Esophagus muscularis mucosa (tissue), 4 donors: ENCODE data around the gene ABTB1. TPM values are rescaled to one million over a fixed set of nuclear protein-coding genes. Genes with fewer than 3 reads are reported as not detected.

Experiments used
- DNase-seq: peaks from one replicate; pipeline ENCODE4 v3.0.0-alpha.2; 2017; ENCODE audit errors: extremely low spot score
- H3K27ac ChIP-seq, 4 donors: fragments of 200-600 bp; sonication (generic); replicated peaks in 1 of 4; 1 replicate in 3 of 4; 2 replicates in 1 of 4; pipeline ENCODE4 v1.5.1; 2016 to 2019; ENCODE audit warnings: mild to moderate bottlenecking in 1 of 4
- H3K27me3 ChIP-seq, 4 donors: fragments of 200-600 bp; sonication (generic); one replicate each; pipeline versions ENCODE4 v1.5.1 to v1.6.0; 2016 to 2019
- H3K36me3 ChIP-seq, 4 donors: fragments of 200-600 bp; sonication (generic); one replicate each; pipeline ENCODE4 v1.5.1; 2016 to 2019
- H3K4me1 ChIP-seq, 4 donors: fragments of 200-600 bp; sonication (generic); one replicate each; pipeline ENCODE4 v1.5.1; 2016 to 2019
- H3K4me3 ChIP-seq, 4 donors: fragments of 200-600 bp; sonication (generic); 1 replicate in 2 of 4; 2 replicates in 2 of 4; pipeline ENCODE4 v1.5.1; 2016 to 2019; ENCODE audit warnings: mild to moderate bottlenecking in 4 of 4, moderate library complexity in 1 of 4
- H3K9me3 ChIP-seq, 4 donors: fragments of 200-600 bp; sonication (generic); 1 replicate in 3 of 4; 2 replicates in 1 of 4; pipeline ENCODE4 v1.5.1; 2016 to 2019
- CTCF ChIP-seq, 3 experiments: fragments of 200-600 bp in 2 of 3; fragments of 450-650 bp in 1 of 3; sonication (generic) in 2 of 3; IDR thresholded peaks; one replicate each; pipeline ENCODE4 v1.5.1; 2017 to 2019; ENCODE audit warnings: antibody characterized with exemption in 3 of 3, mild to moderate bottlenecking in 2 of 3, moderate library complexity in 1 of 3
- EP300 ChIP-seq: sonication (generic); formaldehyde crosslinking; IDR thresholded peaks from one replicate; pipeline ENCODE4 v1.6.1; 2017; ENCODE audit warnings: antibody characterized with exemption
- POLR2A ChIP-seq: fragments of 450-650 bp; IDR thresholded peaks from one replicate; pipeline ENCODE4 v1.6.1; 2017; ENCODE audit warnings: antibody characterized with exemption, moderate library complexity, mild to moderate bottlenecking, low read depth
- POLR2AphosphoS5 ChIP-seq, 2 donors: sonication (generic); formaldehyde crosslinking; IDR thresholded peaks; one replicate each; pipeline ENCODE4 v1.6.1; 2017; ENCODE audit warnings: antibody characterized with exemption in 2 of 2
- WGBS: methylation state at CpG from one replicate; pipeline ENCODE4 v1.1.5; 2018; 5-methylcytosine and 5-hydroxymethylcytosine counted together
- intact Hi-C: fragments of 100-400 bp; cut with DNase I; formaldehyde crosslinking; loops from one replicate; pipeline ENCODE4 v1.15.1; 2023
- total RNA-seq, 4 donors: library from RNA; depleted of rRNA; stranded (reverse); fragments of >200 nt; gene quantifications; one replicate each; pipeline versions ENCODE4 v1.1.0 to v1.2.1, GENCODE V29; 2016

Gene ABTB1
- total RNA-seq, 4 donors from 2014 or later, result 21.7 to 44.4 (median 40.6) TPM

- Histone ChIP-seq H3K27me3 (no peaks in the 10 kb centered on the region), H3K36me3 (peaks cover 0 to 9% (median 5%) of the 10 kb centered on the region in 4 donors), H3K27ac (no peak overlapping the region), H3K9me3 (no peaks in the 10 kb centered on the region), H3K4me3 (no peak overlapping the region), H3K4me1 (peaks cover 22 to 38% (median 36%) of the 10 kb centered on the region in 4 donors)
- intact Hi-C loops, result loop anchor here (10.0 kb wide), 2 partner anchors 244 to 384 kb away; partner anchors contain the start of genes KBTBD12 and SEC61A1
- no peak for DNase-seq
- no peak for TF ChIP-seq POLR2AphosphoS5 (IDR thresholded peaks at IDR 0.05)
- no peak for TF ChIP-seq EP300
- no peak for TF ChIP-seq CTCF (IDR thresholded peaks at IDR 0.05)
- no peak for TF ChIP-seq POLR2A
- WGBS, result 91% methylated on average over 19 of the region's 20 CpGs
Measured at GRCh38 chr3:127670761-127671522, 1.8 kb upstream of the ABTB1 start.

GRCh38 chr3:127671523-127672428, 976 bp upstream of the ABTB1 start:
- peak overlapping the region; percentile 72 to 100 (median 97) for H3K4me3 ChIP-seq
- intact Hi-C loops, result loop anchor here (10.0 kb wide), 2 partner anchors 243 to 383 kb away; partner anchors contain the start of genes KBTBD12 and SEC61A1
- DNase-seq, result no peak
- H3K4me1 ChIP-seq, result peaks cover 22 to 45% (median 41%) of the 10 kb centered on the region in 4 donors
- peak overlapping the region; percentile 90 to 95 (median 94) for H3K27ac ChIP-seq
- no peaks in the 10 kb centered on the region for H3K27me3 ChIP-seq
- no peaks in the 10 kb centered on the region for H3K9me3 ChIP-seq
- H3K36me3 ChIP-seq, result peaks cover 6 to 17% (median 13%) of the 10 kb centered on the region in 4 donors
- WGBS, result 83% methylated on average over 6 of the region's 44 CpGs
- TF ChIP-seq POLR2AphosphoS5 (IDR thresholded peaks at IDR 0.05) (no peak), EP300 (no peak), CTCF (IDR thresholded peaks at IDR 0.05) (no peak), POLR2A (no peak)

DNA sequence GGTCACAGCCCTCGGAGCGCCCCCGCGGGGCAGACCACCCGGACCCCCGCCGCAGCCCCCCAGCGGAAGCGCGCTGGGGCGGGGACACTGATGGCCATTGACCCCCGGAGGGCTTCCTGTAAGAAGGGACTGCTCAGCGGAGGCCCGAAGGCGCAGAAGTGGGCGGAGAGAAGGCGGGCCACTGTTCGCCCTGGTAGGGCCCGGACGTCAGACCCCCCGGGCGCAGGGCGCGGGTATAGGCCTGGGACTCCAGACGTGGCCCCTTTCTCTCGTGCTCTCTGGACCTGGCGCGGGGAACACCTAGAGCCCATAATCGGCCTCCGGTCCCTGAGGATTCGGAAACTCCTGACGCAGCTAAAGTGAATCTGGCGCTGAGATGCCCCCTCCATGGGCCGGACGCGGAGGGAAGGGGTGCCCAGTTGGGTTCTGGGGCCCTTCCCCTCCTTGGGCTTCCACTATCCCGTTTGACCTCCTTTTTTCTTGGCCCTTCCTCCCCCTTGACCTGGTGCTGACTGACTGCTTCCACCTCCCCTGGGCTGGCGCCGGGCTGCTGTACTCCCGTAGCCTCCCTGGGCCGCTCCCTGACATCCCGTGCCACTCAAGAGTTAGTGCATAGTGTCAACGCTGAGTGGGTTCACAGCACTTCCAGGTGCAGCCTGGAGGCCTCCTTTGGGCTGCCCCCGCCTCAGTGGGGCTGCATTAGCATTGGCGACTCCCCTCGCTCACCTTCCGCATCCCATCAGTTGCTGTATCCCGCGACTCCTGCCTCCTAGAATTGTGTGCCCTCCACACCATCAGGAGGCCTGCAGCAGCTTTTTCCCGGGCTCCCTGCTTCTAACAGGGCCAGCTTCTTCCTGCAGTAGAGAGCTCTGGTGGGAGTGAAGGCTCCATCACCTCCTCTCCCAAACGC, 694 bp downstream of the ABTB1 start:
- Histone ChIP-seq H3K9me3 (no peaks in the 10 kb centered on the region), H3K27me3 (no peaks in the 10 kb centered on the region), H3K4me1 (peaks cover 22 to 47% (median 43%) of the 10 kb centered on the region in 4 donors), H3K36me3 (peaks cover 20 to 34% (median 30%) of the 10 kb centered on the region in 4 donors), H3K4me3 (peak overlapping the region; percentile 72 to 100 (median 97)), H3K27ac (peak overlapping the region; percentile 90 to 95 (median 94))
- WGBS, result 44% methylated on average over 17 of the region's 51 CpGs
- TF ChIP-seq POLR2AphosphoS5 (IDR thresholded peaks at IDR 0.05), result no peak
- TF ChIP-seq POLR2A, result no peak
- TF ChIP-seq CTCF (IDR thresholded peaks at IDR 0.05), result no peak
- TF ChIP-seq EP300, result no peak
- intact Hi-C loops, result loop anchor here (10.0 kb wide), 2 partner anchors 241 to 381 kb away; partner anchors contain the start of genes KBTBD12 and SEC61A1
- no peak for DNase-seq
